ENCODE data around the gene TP53I13. TPM values are rescaled to one million over a fixed set of nuclear protein-coding genes. Genes with fewer than 3 reads are reported as not detected.

Gene TP53I13
- total and polyA plus RNA-seq, 2 of the 13 experiments (the other 11 are each of a cell fraction or from before 2014, with no cell fraction given), result 16.9 to 25.7 TPM

DNA sequence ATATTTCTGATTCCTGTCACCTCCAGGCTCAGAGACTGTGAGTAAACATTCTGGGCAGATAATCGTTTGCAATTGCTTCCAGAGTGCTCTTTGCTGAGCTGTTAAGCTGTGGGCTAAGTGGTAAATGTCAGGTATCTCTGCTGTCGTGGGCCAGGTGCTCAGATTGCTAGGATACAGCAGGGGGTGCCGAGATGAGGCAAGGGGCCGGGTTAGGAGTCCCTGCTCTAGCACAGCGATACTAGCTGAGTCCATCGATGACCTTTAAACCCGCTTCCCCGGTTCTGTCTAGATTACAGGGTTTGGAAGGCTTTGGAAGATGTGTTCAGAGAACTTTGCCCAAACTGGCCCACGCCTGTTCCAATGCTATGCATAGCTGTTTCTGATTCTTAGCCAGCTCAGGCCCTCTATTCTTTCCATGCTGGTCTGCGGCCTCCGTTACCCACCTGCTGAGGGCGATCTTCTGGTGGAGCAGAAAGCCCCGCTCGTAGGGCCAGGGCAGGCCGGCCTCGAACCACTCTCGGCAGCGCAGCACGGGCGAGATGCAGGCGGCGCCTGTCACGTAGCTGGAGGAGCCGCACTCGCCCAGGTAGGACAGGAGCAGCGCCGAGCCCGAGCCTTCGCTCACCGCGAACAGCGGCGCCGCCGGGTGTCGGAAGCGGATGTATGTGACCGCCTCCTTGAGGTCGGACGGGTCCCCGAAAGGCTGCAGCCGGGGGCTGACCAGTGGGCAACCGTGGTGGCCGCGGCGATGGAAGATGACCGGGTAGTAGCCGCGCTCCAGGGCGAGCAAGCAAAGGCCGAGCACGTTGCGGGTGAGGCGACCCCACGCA, 2.6 kb upstream of the TP53I13 start (continued):
- TF ChIP-seq RNF2 (conservative IDR thresholded peaks at IDR 0.05; ENCODE audit: low read depth) (0 out of 2 replicates have a peak, but pooled peaks have one; percentile 14), NFE2 (CRISPR knock-in tag; IDR thresholded peaks at IDR 0.05) (no peak), SKI (IDR thresholded peaks at IDR 0.05; ENCODE audit: partially characterized antibody) (no peak), ZNF121 (CRISPR knock-in tag; IDR thresholded peaks at IDR 0.05) (peak; percentile 2; the same call in 1 of the 2 replicates), ZIK1 (CRISPR knock-in tag; IDR thresholded peaks at IDR 0.05; ENCODE audit: borderline replicate concordance, low read depth) (no peak), KDM4B (CRISPR knock-in tag; IDR thresholded peaks at IDR 0.05) (peak; percentile 52; the same call in 1 of the 2 replicates), HDAC1 (CRISPR knock-in tag; IDR thresholded peaks at IDR 0.05) (peak; percentile 56; the same call in 1 of the 2 replicates), ZNF20 (CRISPR knock-in tag; IDR thresholded peaks at IDR 0.05) (0 out of 2 replicates have a peak, but pooled peaks have one; percentile 88), STAG1 (CRISPR knock-in tag; IDR thresholded peaks at IDR 0.05) (peak; percentile 27), NRL (CRISPR knock-in tag; IDR thresholded peaks at IDR 0.05; ENCODE audit: borderline replicate concordance) (peak; percentile 75), FOXA3 (CRISPR knock-in tag; IDR thresholded peaks at IDR 0.05) (no peak), ZNF383 (CRISPR knock-in tag; IDR thresholded peaks at IDR 0.05; ENCODE audit: borderline replicate concordance) (no peak), ZNF550 (CRISPR knock-in tag; IDR thresholded peaks at IDR 0.05; ENCODE audit: borderline replicate concordance) (no peak), FLYWCH1 (CRISPR knock-in tag; IDR thresholded peaks at IDR 0.05) (no peak)
- TF ChIP-seq, protein P1, sequence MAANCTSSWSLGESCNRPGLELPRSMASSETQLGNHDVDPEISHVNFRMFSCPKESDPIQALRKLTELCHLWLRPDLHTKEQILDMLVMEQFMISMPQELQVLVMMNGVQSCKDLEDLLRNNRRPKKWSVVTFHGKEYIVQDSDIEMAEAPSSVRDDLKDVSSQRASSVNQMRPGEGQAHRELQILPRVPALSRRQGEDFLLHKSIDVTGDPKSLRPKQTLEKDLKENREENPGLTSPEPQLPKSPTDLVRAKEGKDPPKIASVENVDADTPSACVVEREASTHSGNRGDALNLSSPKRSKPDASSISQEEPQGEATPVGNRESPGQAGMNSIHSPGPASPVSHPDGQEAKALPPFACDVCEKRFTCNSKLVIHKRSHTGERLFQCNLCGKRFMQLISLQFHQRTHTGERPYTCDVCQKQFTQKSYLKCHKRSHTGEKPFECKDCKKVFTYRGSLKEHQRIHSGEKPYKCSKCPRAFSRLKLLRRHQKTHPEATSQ (CRISPR knock-in tag; IDR thresholded peaks at IDR 0.05; ENCODE audit: borderline replicate concordance), result no peak
- TF ChIP-seq, protein P2, sequence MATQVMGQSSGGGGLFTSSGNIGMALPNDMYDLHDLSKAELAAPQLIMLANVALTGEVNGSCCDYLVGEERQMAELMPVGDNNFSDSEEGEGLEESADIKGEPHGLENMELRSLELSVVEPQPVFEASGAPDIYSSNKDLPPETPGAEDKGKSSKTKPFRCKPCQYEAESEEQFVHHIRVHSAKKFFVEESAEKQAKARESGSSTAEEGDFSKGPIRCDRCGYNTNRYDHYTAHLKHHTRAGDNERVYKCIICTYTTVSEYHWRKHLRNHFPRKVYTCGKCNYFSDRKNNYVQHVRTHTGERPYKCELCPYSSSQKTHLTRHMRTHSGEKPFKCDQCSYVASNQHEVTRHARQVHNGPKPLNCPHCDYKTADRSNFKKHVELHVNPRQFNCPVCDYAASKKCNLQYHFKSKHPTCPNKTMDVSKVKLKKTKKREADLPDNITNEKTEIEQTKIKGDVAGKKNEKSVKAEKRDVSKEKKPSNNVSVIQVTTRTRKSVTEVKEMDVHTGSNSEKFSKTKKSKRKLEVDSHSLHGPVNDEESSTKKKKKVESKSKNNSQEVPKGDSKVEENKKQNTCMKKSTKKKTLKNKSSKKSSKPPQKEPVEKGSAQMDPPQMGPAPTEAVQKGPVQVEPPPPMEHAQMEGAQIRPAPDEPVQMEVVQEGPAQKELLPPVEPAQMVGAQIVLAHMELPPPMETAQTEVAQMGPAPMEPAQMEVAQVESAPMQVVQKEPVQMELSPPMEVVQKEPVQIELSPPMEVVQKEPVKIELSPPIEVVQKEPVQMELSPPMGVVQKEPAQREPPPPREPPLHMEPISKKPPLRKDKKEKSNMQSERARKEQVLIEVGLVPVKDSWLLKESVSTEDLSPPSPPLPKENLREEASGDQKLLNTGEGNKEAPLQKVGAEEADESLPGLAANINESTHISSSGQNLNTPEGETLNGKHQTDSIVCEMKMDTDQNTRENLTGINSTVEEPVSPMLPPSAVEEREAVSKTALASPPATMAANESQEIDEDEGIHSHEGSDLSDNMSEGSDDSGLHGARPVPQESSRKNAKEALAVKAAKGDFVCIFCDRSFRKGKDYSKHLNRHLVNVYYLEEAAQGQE (IDR thresholded peaks at IDR 0.05; ENCODE audit: borderline replicate concordance in 1 of 2, low read depth in 1 of 2, low read length in 2 of 2), result no peak
- TF ChIP-seq, protein P3, sequence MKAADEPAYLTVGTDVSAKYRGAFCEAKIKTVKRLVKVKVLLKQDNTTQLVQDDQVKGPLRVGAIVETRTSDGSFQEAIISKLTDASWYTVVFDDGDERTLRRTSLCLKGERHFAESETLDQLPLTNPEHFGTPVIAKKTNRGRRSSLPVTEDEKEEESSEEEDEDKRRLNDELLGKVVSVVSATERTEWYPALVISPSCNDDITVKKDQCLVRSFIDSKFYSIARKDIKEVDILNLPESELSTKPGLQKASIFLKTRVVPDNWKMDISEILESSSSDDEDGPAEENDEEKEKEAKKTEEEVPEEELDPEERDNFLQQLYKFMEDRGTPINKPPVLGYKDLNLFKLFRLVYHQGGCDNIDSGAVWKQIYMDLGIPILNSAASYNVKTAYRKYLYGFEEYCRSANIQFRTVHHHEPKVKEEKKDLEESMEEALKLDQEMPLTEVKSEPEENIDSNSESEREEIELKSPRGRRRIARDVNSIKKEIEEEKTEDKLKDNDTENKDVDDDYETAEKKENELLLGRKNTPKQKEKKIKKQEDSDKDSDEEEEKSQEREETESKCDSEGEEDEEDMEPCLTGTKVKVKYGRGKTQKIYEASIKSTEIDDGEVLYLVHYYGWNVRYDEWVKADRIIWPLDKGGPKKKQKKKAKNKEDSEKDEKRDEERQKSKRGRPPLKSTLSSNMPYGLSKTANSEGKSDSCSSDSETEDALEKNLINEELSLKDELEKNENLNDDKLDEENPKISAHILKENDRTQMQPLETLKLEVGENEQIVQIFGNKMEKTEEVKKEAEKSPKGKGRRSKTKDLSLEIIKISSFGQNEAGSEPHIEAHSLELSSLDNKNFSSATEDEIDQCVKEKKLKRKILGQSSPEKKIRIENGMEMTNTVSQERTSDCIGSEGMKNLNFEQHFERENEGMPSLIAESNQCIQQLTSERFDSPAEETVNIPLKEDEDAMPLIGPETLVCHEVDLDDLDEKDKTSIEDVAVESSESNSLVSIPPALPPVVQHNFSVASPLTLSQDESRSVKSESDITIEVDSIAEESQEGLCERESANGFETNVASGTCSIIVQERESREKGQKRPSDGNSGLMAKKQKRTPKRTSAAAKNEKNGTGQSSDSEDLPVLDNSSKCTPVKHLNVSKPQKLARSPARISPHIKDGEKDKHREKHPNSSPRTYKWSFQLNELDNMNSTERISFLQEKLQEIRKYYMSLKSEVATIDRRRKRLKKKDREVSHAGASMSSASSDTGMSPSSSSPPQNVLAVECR (CRISPR knock-in tag; IDR thresholded peaks at IDR 0.05; ENCODE audit: borderline replicate concordance), result peak; percentile 71
- TF ChIP-seq, protein P4, sequence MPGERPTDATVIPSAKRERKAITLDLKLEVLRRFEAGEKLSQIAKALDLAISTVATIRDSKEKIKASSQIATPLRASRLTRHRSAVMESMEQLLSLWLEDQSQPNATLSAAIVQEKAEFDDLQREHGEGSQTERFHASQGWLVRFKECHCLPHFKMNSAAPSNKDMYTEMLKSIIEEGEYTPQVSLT (CRISPR knock-in tag; IDR thresholded peaks at IDR 0.05; ENCODE audit: borderline replicate concordance, low read depth), result 0 out of 2 replicates have a peak, but pooled peaks have one; percentile 14

Measured in HepG2 (cell line).